Tibial artery (tissue), 4 donors: ENCODE results near the gene C2CD5.

Source experiments
- DNase-seq, 2 donors: peaks; one replicate each; pipeline ENCODE4 v3.0.0-alpha.2; 2019
- H3K27ac ChIP-seq, 2 donors: fragments of 200-600 bp; sonication (generic) in 1 of 2; 1 replicate in 1 of 2; 2 replicates in 1 of 2; pipeline ENCODE4 v1.5.1; 2018 to 2019; ENCODE audit warnings: mild to moderate bottlenecking in 1 of 2
- H3K27me3 ChIP-seq, 2 donors: fragments of 200-600 bp; sonication (generic) in 1 of 2; one replicate each; pipeline versions ENCODE4 v1.5.1 to v1.6.0; 2016 to 2019
- H3K36me3 ChIP-seq, 3 donors: fragments of 200-600 bp; sonication (generic) in 2 of 3; one replicate each; pipeline ENCODE4 v1.5.1; 2016 to 2019; ENCODE audit warnings: mild to moderate bottlenecking in 2 of 3
- H3K4me1 ChIP-seq, 4 donors: fragments of 200-600 bp; sonication (generic) in 2 of 4; 1 replicate in 3 of 4; 2 replicates in 1 of 4; pipeline ENCODE4 v1.5.1; 2016 to 2019
- H3K4me3 ChIP-seq, 2 donors: fragments of 200-600 bp; sonication (generic) in 1 of 2; 1 replicate in 1 of 2; 2 replicates in 1 of 2; pipeline ENCODE4 v1.5.1; 2018 to 2019; ENCODE audit warnings: mild to moderate bottlenecking in 2 of 2
- H3K9me3 ChIP-seq, 3 donors: fragments of 200-600 bp; sonication (generic) in 1 of 3; one replicate each; pipeline ENCODE4 v1.5.1; 2016 to 2019
- CTCF ChIP-seq, 2 experiments: fragments of 200-600 bp in 1 of 2; fragments of 450-650 bp in 1 of 2; IDR thresholded peaks; one replicate each; pipeline ENCODE4 v1.5.1; 2017 to 2019; ENCODE audit warnings: antibody characterized with exemption in 2 of 2, mild to moderate bottlenecking in 1 of 2, moderate library complexity in 1 of 2
- intact Hi-C: fragments of 100-400 bp; cut with DNase I; formaldehyde crosslinking; loops from one replicate; pipeline ENCODE4 v1.15.0; 2023; ENCODE audit warnings: low total_unique reads

The C2CD5 gene

GRCh38 chr12:22408610-22409376 is 135.5 kb downstream of the C2CD5 start:
- DNase-seq = no peak
- TF ChIP-seq CTCF (IDR thresholded peaks at IDR 0.05) = no peak
- intact Hi-C loops = no loop called here
- Histone ChIP-seq H3K36me3 (no peaks in the 10 kb centered on the region), H3K9me3 (no peaks in the 10 kb centered on the region), H3K27ac (no peak overlapping the region), H3K27me3 (no peaks in the 10 kb centered on the region), H3K4me3 (no peak overlapping the region), H3K4me1 (no peaks in the 10 kb centered on the region)

- intact Hi-C loops = no loop called here
- Histone ChIP-seq H3K27me3 (no peaks in the 10 kb centered on the region), H3K4me3 (no peak overlapping the region), H3K27ac (no peak overlapping the region), H3K4me1 (no peaks in the 10 kb centered on the region), H3K36me3 (no peaks in the 10 kb centered on the region), H3K9me3 (no peaks in the 10 kb centered on the region)
- TF ChIP-seq CTCF (IDR thresholded peaks at IDR 0.05) = no peak
- no peak for DNase-seq
These were observed 136.9 kb downstream of the C2CD5 start for GRCh38 chr12:22407397-22407796.

- Histone ChIP-seq H3K9me3 (no peaks in the 10 kb centered on the region), H3K36me3 (no peaks in the 10 kb centered on the region), H3K27me3 (no peaks in the 10 kb centered on the region), H3K4me3 (no peak overlapping the region), H3K4me1 (no peaks in the 10 kb centered on the region), H3K27ac (no peak overlapping the region)
- no peak for DNase-seq
- no peak for TF ChIP-seq CTCF (IDR thresholded peaks at IDR 0.05)
- intact Hi-C loops = no loop called here
These were observed 137.7 kb downstream of the C2CD5 start for GRCh38 chr12:22406627-22407026.

GRCh38 chr12:22399464-22400180 is 144.7 kb downstream of the C2CD5 start:
- Histone ChIP-seq H3K27ac (no peak overlapping the region), H3K9me3 (peaks cover 0 to 9% (median 8%) of the 10 kb centered on the region in 3 donors), H3K27me3 (no peaks in the 10 kb centered on the region), H3K36me3 (no peaks in the 10 kb centered on the region), H3K4me3 (no peak overlapping the region), H3K4me1 (no peaks in the 10 kb centered on the region)
- DNase-seq = no peak
- TF ChIP-seq CTCF (IDR thresholded peaks at IDR 0.05) = no peak
- intact Hi-C loops = no loop called here
